ENCODE measurements around the gene DDIT4L.
A peak's percentile ranks its signal among the peaks of the same experiment; 100 is the strongest.
"Not testable (repeated sequence)": the region's sequence is repeated elsewhere in the genome, so short reads cannot be mapped to it uniquely, and the experiment has no call there.

DDIT4L gene

GRCh38 chr4:100198061-100198460 lies 7.8 kb upstream of the DDIT4L start:
- no peak overlapping the region for H3K4me3 ChIP-seq (ENCODE audit: low read length)
- no peak for DNase-seq (ENCODE audit: low read depth)
- TF ChIP-seq CTCF (IDR thresholded peaks at IDR 0.05; ENCODE audit: insufficient read depth, low read depth, low read length, missing control alignments) = no peak

- not testable (repeated sequence) for DNase-seq (ENCODE audit: low read depth); H3K4me3 ChIP-seq (ENCODE audit: low read length)
Measured at GRCh38 chr4:100196388-100197071, 6.3 kb upstream of the DDIT4L start.

- peak overlapping the region; percentile 38 for H3K4me3 ChIP-seq (ENCODE audit: low read length)
- DNase-seq (ENCODE audit: low read depth) = peak; percentile 53
- TF ChIP-seq CTCF (IDR thresholded peaks at IDR 0.05; ENCODE audit: insufficient read depth, low read depth, low read length, missing control alignments) = no peak
Measured at GRCh38 chr4:100190643-100191600, 654 bp upstream of the DDIT4L start.

- TF ChIP-seq CTCF (IDR thresholded peaks at IDR 0.05; ENCODE audit: insufficient read depth, low read depth, low read length, missing control alignments) = no peak
- DNase-seq (ENCODE audit: low read depth) = peak; percentile 18
- no peak overlapping the region for H3K4me3 ChIP-seq (ENCODE audit: low read length)
Measured at GRCh38 chr4:100188829-100189228, 1.4 kb downstream of the DDIT4L start.

DNA sequence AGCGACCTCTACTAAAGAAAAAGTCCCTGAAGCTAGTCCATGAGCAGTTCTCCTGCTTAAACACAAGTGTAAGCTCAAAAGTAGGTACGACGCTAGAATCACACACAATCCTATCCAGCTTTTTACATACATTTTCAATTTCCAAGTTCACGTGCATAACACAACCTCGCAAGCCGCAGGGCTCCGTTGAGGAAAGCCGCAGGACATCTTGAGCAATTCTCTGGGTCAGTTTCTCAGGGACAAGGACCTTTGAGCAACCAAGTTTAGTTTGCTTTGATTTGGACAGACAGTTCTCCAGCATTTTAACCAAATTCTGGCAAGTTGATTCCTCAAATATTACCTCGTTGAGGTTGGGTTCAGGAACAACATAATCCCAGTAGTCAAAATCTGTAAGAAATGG lies 2.5 kb downstream of the DDIT4L start:
- H3K4me3 ChIP-seq (ENCODE audit: low read length) = no peak overlapping the region
- DNase-seq (ENCODE audit: low read depth) = no peak
- TF ChIP-seq CTCF (IDR thresholded peaks at IDR 0.05; ENCODE audit: insufficient read depth, low read depth, low read length, missing control alignments) = no peak

DNA sequence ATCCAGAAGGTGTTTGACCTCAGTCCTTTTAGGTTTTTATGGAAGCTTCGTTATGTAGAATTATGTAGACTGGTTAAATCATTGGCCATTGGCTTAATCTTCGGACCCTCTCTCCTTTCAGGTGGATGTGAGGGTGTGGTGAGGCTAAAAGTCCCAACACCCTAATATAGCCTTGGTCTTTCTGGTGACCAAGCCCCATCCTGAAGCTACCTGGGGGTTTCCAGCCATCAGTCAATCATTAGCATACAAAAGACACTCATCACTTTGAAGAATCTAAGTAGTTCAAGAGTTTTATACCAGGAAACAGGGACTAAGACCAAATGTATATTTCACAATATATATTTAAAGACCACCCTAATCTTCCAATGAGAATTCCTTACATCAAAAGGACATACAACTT lies 5.5 kb downstream of the DDIT4L start:
- H3K4me3 ChIP-seq (ENCODE audit: low read length) = no peak overlapping the region
- no peak for DNase-seq (ENCODE audit: low read depth)
- no peak for TF ChIP-seq CTCF (IDR thresholded peaks at IDR 0.05; ENCODE audit: insufficient read depth, low read depth, low read length, missing control alignments)

DNA sequence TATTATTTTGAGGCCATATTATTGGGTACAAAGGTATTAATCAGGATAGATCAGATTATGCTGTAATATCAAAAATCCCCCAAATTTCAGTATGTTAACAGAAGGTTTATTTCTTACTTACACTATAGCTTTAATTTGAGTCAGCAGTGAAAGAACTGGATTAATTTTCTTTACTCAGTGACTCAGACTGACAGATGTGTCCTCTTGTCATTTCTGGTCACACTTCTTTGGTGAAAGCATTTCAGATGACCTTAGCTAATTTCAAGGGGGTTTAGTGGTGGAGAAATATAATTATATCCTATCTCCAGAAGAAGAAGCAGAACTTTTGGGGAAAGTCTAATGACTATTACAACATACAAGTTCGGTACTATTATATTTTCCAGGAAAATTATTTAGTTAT lies 12.4 kb downstream of the DDIT4L start:
- no peak for TF ChIP-seq CTCF (IDR thresholded peaks at IDR 0.05; ENCODE audit: insufficient read depth, low read depth, low read length, missing control alignments)
- H3K4me3 ChIP-seq (ENCODE audit: low read length) = no peak overlapping the region
- DNase-seq (ENCODE audit: low read depth) = peak; percentile 14

All from epithelial cell of esophagus (primary cell).